Measurements from ENCODE around the gene EIF1AD. TPM values are rescaled to one million over a fixed set of nuclear protein-coding genes. Genes with fewer than 3 reads are reported as not detected.

Gene EIF1AD
- total and polyA plus RNA-seq, 9 of the 15 experiments (the other 6 are each of a cell fraction or from before 2014, with no cell fraction given): 50.1 to 98.8 (median 58.7) TPM

- TF ChIP-seq SFPQ (IDR thresholded peaks at IDR 0.05; ENCODE audit: low read depth, low read length) (no peak), ZNF239 (CRISPR knock-in tag; IDR thresholded peaks at IDR 0.05) (no peak), POU5F1 (IDR thresholded peaks at IDR 0.05; ENCODE audit: borderline replicate concordance, low read depth, low read length, partially characterized antibody) (no peak), ZNF217 (CRISPR knock-in tag; IDR thresholded peaks at IDR 0.05) (no peak), MECOM (CRISPR knock-in tag; IDR thresholded peaks at IDR 0.05) (no peak), MCM3 (IDR thresholded peaks at IDR 0.05) (no peak), TEAD1 (CRISPR knock-in tag; IDR thresholded peaks at IDR 0.05) (no peak), CUX1 (CRISPR knock-in tag; IDR thresholded peaks at IDR 0.05) (no peak), PATZ1 (CRISPR knock-in tag; IDR thresholded peaks at IDR 0.05; ENCODE audit: borderline replicate concordance) (no peak), GTF2E2 (tag; IDR thresholded peaks at IDR 0.05) (no peak), ZNF766 (CRISPR knock-in tag; conservative IDR thresholded peaks at IDR 0.05) (no peak), CBX2 (IDR thresholded peaks at IDR 0.05; ENCODE audit: insufficient read depth, low read length, poor library complexity, severe bottlenecking) (no peak), SOX6 (IDR thresholded peaks at IDR 0.05) (peak; percentile 32; the same call in 1 of the 2 replicates), BRCA1 (IDR thresholded peaks at IDR 0.05) (no peak), BRCA1 (CRISPR knock-in tag; IDR thresholded peaks at IDR 0.05) (no peak), ILF3 (IDR thresholded peaks at IDR 0.05; ENCODE audit: borderline replicate concordance) (no peak), NEUROD1 (IDR thresholded peaks at IDR 0.05; ENCODE audit: borderline replicate concordance, low read depth, low read length, partially characterized antibody) (peak; percentile 35), RBM34 (IDR thresholded peaks at IDR 0.05; ENCODE audit: borderline replicate concordance, insufficient read depth, low read length) (no peak), SMARCC2 (IDR thresholded peaks at IDR 0.05; ENCODE audit: low read depth) (no peak)
Observed at GRCh38 chr11:65988791-65989592, 13.0 kb downstream of the EIF1AD start (continued).

Measured in K562 (cell line).